GM23338 (cell line): ENCODE data around the gene SEL1L2. TPM values are rescaled to one million over a fixed set of nuclear protein-coding genes. Genes with fewer than 3 reads are reported as not detected.

Source experiments
- ATAC-seq: fragments of 200-7000 bp; cut with Tn5 transposase; 3 replicates; pipeline ENCODE4 v1.9.1; 2020
- DNase-seq: peaks from one replicate; pipeline ENCODE4 v3.0.0-alpha.2; 2015; ENCODE audit warnings: low spot score
- H2AFZ ChIP-seq: fragments of 200-600 bp; sonication (generic); 2 replicates; pipeline ENCODE4 v1.8.0; 2016; ENCODE audit warnings: antibody characterized with exemption, mild to moderate bottlenecking, moderate library complexity
- H3F3A ChIP-seq: fragments of 200-600 bp; sonication (generic); replicated peaks from 2 replicates; pipeline ENCODE4 v1.8.0; 2017; ENCODE audit warnings: antibody characterized with exemption, mixed run types, low read depth
- H3K27ac ChIP-seq: fragments of 200-600 bp; sonication (generic); 2 replicates; pipeline ENCODE4 v1.6.1; 2016; ENCODE audit warnings: low read depth
- H3K27me3 ChIP-seq: fragments of 200-600 bp; sonication (generic); 2 replicates; pipeline ENCODE4 v1.8.0; 2016; ENCODE audit warnings: mild to moderate bottlenecking, mixed run types, moderate library complexity; ENCODE audit not compliant: insufficient read depth
- H3K36me3 ChIP-seq: fragments of 200-600 bp; sonication (generic); 2 replicates; pipeline ENCODE4 v1.8.0; 2016; ENCODE audit warnings: mild to moderate bottlenecking; ENCODE audit not compliant: insufficient read depth
- H3K4me1 ChIP-seq: fragments of 200-600 bp; sonication (generic); 2 replicates; pipeline ENCODE4 v1.8.0; 2016; ENCODE audit warnings: mild to moderate bottlenecking, moderate library complexity; ENCODE audit not compliant: insufficient read depth
- H3K4me2 ChIP-seq: fragments of 200-600 bp; sonication (generic); 2 replicates; pipeline ENCODE4 v1.7.1; 2017; ENCODE audit warnings: mixed run types
- H3K4me3 ChIP-seq: fragments of 200-600 bp; sonication (generic); 2 replicates; pipeline ENCODE4 v1.6.1; 2016; ENCODE audit warnings: mixed run types
- H3K79me2 ChIP-seq: fragments of 200-600 bp; sonication (generic); replicated peaks from 2 replicates; pipeline ENCODE4 v1.8.0; 2017; ENCODE audit warnings: mild to moderate bottlenecking; ENCODE audit not compliant: insufficient read depth
- H3K9me2 ChIP-seq: fragments of 200-600 bp; sonication (generic); 2 replicates; pipeline ENCODE4 v1.8.0; 2017; ENCODE audit not compliant: insufficient read depth
- H4K20me1 ChIP-seq: fragments of 200-600 bp; sonication (generic); replicated peaks from 2 replicates; pipeline ENCODE4 v1.8.0; 2017; ENCODE audit warnings: mild to moderate bottlenecking; ENCODE audit not compliant: insufficient read depth
- H3K27ac Mint-ChIP-seq: 2 replicates; pipeline ENCODE4 v1.8.0; 2020; ENCODE audit warnings: inconsistent platforms, mild to moderate bottlenecking, moderate library complexity, mixed read lengths
- H3K27me3 Mint-ChIP-seq: 3 replicates; pipeline ENCODE4 v1.8.0; 2022; ENCODE audit warnings: low read depth, mild to moderate bottlenecking, moderate library complexity, mixed read lengths, inconsistent platforms; ENCODE audit not compliant: insufficient read depth, poor library complexity
- H3K36me3 Mint-ChIP-seq: 3 replicates; pipeline ENCODE4 v1.8.0; 2021; ENCODE audit warnings: low read depth, mild to moderate bottlenecking, inconsistent platforms, moderate library complexity, mixed read lengths
- H3K4me1 Mint-ChIP-seq: 3 replicates; pipeline ENCODE4 v1.8.0; 2020; ENCODE audit warnings: mild to moderate bottlenecking, inconsistent platforms, mixed read lengths
- H3K4me3 Mint-ChIP-seq: 3 replicates; pipeline ENCODE4 v1.8.0; 2021; ENCODE audit warnings: moderate library complexity, mild to moderate bottlenecking, inconsistent platforms, mixed read lengths
- H3K9me3 Mint-ChIP-seq: 3 replicates; pipeline ENCODE4 v1.8.0; 2020; ENCODE audit warnings: moderate library complexity, mild to moderate bottlenecking, inconsistent platforms, mixed read lengths
- CREB1 ChIP-seq: fragments of 250-450 bp; sonication (Bioruptor Pico); IDR thresholded peaks from 2 replicates; pipeline ENCODE4 v1.5.0; 2020; ENCODE audit warnings: low read depth, mild to moderate bottlenecking, moderate library complexity
- EZH2 ChIP-seq: fragments of 200-600 bp; sonication (generic); IDR thresholded peaks from one replicate; pipeline ENCODE4 v1.8.0; 2017; ENCODE audit warnings: antibody characterized with exemption, mild to moderate bottlenecking, low read depth; ENCODE audit not compliant: unreplicated experiment
- EZH2phosphoT487 ChIP-seq: fragments of 200-600 bp; sonication (generic); IDR thresholded peaks from one replicate; pipeline ENCODE4 v1.8.1; 2018; ENCODE audit warnings: antibody characterized with exemption; ENCODE audit not compliant: unreplicated experiment
- JUNB ChIP-seq: IDR thresholded peaks from one replicate; pipeline ENCODE4 v1.6.1; 2016; ENCODE audit warnings: antibody characterized with exemption; ENCODE audit not compliant: unreplicated experiment
- NANOG ChIP-seq: IDR thresholded peaks from 2 replicates; pipeline ENCODE4 v1.6.1; 2016; ENCODE audit warnings: antibody characterized with exemption, borderline replicate concordance
- POLR2AphosphoS5 ChIP-seq: IDR thresholded peaks from 2 replicates; pipeline ENCODE4 v1.6.1; 2016; ENCODE audit warnings: antibody characterized with exemption, low read depth
- STAT1 ChIP-seq: IDR thresholded peaks from one replicate; pipeline ENCODE4 v1.6.1; 2016; ENCODE audit warnings: antibody characterized with exemption; ENCODE audit not compliant: unreplicated experiment
- ZNF114 ChIP-seq: fragments of 250-450 bp; sonication (Bioruptor Pico); IDR thresholded peaks from 2 replicates; pipeline ENCODE4 v1.5.0; 2020; ENCODE audit warnings: mild to moderate bottlenecking, moderate library complexity
- ZNF331 ChIP-seq: fragments of 250-450 bp; sonication (Bioruptor Pico); IDR thresholded peaks from 2 replicates; pipeline ENCODE4 v1.5.0; 2020; ENCODE audit warnings: low read depth, mild to moderate bottlenecking, moderate library complexity
- polyA plus RNA-seq: library from polyadenylated mRNA; unstranded; fragments of >200 nt; fragmentation: Nextera tagmentation; extraction: Ambion mirVana; gene quantifications from 2 replicates; pipeline ENCODE4 v1.2.1, GENCODE V29; 2016
- total RNA-seq: library from RNA; depleted of rRNA; stranded (reverse); fragments of >200 nt; shearing (Covaris generic); gene quantifications from 2 replicates; pipeline ENCODE4 v1.2.3, GENCODE V29; 2014
- TF ChIP-seq, protein P1 (sequence below): fragments of 250-450 bp; sonication (Bioruptor Pico); IDR thresholded peaks from 2 replicates; pipeline ENCODE4 v1.5.0; 2020; ENCODE audit warnings: mild to moderate bottlenecking, moderate library complexity
- TF ChIP-seq, protein P2 (sequence below): IDR thresholded peaks from 2 replicates; pipeline ENCODE4 v1.6.1; 2016; ENCODE audit warnings: antibody characterized with exemption
- TF ChIP-seq, protein P3 (sequence below), 2 experiments: fragments of 200-600 bp in 1 of 2; sonication (generic) in 1 of 2; conservative IDR thresholded peaks; 2 replicates each; pipeline versions ENCODE4 v1.5.1 to v1.6.1; 2016 to 2017; ENCODE audit warnings: antibody characterized with exemption in 2 of 2, low read depth in 2 of 2, mild to moderate bottlenecking in 2 of 2, moderate library complexity in 1 of 2
- TF ChIP-seq, protein P4 (sequence below): IDR thresholded peaks from one replicate; pipeline ENCODE4 v1.6.1; 2018; ENCODE audit warnings: antibody characterized with exemption; ENCODE audit not compliant: unreplicated experiment

The SEL1L2 gene
- total and polyA plus RNA-seq, 2 experiments from 2014 or later = not detected

DNA sequence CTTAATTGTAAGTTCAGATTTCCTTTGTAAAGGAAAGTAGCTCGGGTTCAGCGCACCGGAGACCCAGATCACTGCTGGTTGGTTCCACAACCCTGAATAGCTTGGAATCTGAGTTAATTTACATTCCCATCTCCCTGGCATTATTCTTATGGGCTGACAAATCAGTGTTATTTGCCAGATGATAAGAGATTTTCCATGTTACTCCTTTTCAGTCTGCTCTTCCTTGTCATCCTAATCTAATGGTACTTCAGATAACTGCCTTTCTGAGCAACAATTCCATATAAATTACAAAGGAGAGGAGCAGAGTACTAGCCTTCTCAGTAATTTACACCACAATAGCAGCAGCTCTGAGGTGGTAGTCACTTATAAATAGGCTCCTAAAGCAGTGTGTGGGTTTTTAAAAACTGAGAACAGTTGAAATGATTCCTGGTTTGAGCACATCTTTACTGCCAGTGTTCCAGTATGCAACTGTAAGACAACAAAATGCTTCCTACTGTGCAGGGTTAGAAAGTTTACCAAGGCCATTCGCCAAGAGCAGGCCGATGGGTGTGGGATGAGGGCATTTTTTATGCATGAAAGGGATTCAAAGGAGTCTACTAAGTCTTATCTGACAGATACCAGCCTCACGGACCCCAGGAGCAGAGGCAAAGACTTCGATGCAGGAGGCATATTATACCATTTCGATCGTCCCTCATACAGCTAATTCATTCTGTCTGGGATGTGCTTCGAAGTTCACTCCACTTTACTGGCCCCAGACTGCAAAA lies 115.8 kb downstream of the SEL1L2 start:
- peak overlapping the region; percentile 84 for H3K27ac Mint-ChIP-seq
- peak overlapping the region; percentile 57 for H3K4me2 ChIP-seq

More for the DNA sequence above, 115.8 kb downstream of the SEL1L2 start:
- H3F3A ChIP-seq = no peaks in the 10 kb centered on the region
- no peaks in the 10 kb centered on the region for H4K20me1 ChIP-seq
- Mint-ChIP-seq H3K9me3 (0 out of 3 replicates have a peak, but pooled peaks cover 3% of the 10 kb centered on the region), H3K4me1 (peaks cover 27% of the 10 kb centered on the region), H3K4me3 (peak overlapping the region; percentile 45), H3K36me3 (no peaks in the 10 kb centered on the region; the same call in 2 of the 3 replicates), H3K27me3 (peaks cover 2% of the 10 kb centered on the region)
- H3K27ac ChIP-seq = peak overlapping the region; percentile 57
- peaks cover 27% of the 10 kb centered on the region for H3K4me1 ChIP-seq
- DNase-seq = peak; percentile 74
- H2AFZ ChIP-seq = no peak overlapping the region
- no peaks in the 10 kb centered on the region for H3K79me2 ChIP-seq
- H3K4me3 ChIP-seq = peak overlapping the region; percentile 1; the same call in 1 of the 2 replicates
- 0 out of 2 replicates have a peak, but pooled peaks cover 6% of the 10 kb centered on the region for H3K9me2 ChIP-seq
- no peaks in the 10 kb centered on the region for H3K27me3 ChIP-seq
- no peaks in the 10 kb centered on the region for H3K36me3 ChIP-seq
- TF ChIP-seq STAT1 (no peak), ZNF331 (CRISPR knock-in tag) (no peak), JUNB (no peak), ZNF114 (CRISPR knock-in tag) (no peak), CREB1 (CRISPR knock-in tag) (peak; percentile 4; the same call in 1 of the 2 replicates), NANOG (0 out of 2 replicates have a peak, but pooled peaks have one; percentile 12), EZH2phosphoT487 (no peak), POLR2AphosphoS5 (no peak), EZH2 (no peak)
- TF ChIP-seq, protein P1, sequence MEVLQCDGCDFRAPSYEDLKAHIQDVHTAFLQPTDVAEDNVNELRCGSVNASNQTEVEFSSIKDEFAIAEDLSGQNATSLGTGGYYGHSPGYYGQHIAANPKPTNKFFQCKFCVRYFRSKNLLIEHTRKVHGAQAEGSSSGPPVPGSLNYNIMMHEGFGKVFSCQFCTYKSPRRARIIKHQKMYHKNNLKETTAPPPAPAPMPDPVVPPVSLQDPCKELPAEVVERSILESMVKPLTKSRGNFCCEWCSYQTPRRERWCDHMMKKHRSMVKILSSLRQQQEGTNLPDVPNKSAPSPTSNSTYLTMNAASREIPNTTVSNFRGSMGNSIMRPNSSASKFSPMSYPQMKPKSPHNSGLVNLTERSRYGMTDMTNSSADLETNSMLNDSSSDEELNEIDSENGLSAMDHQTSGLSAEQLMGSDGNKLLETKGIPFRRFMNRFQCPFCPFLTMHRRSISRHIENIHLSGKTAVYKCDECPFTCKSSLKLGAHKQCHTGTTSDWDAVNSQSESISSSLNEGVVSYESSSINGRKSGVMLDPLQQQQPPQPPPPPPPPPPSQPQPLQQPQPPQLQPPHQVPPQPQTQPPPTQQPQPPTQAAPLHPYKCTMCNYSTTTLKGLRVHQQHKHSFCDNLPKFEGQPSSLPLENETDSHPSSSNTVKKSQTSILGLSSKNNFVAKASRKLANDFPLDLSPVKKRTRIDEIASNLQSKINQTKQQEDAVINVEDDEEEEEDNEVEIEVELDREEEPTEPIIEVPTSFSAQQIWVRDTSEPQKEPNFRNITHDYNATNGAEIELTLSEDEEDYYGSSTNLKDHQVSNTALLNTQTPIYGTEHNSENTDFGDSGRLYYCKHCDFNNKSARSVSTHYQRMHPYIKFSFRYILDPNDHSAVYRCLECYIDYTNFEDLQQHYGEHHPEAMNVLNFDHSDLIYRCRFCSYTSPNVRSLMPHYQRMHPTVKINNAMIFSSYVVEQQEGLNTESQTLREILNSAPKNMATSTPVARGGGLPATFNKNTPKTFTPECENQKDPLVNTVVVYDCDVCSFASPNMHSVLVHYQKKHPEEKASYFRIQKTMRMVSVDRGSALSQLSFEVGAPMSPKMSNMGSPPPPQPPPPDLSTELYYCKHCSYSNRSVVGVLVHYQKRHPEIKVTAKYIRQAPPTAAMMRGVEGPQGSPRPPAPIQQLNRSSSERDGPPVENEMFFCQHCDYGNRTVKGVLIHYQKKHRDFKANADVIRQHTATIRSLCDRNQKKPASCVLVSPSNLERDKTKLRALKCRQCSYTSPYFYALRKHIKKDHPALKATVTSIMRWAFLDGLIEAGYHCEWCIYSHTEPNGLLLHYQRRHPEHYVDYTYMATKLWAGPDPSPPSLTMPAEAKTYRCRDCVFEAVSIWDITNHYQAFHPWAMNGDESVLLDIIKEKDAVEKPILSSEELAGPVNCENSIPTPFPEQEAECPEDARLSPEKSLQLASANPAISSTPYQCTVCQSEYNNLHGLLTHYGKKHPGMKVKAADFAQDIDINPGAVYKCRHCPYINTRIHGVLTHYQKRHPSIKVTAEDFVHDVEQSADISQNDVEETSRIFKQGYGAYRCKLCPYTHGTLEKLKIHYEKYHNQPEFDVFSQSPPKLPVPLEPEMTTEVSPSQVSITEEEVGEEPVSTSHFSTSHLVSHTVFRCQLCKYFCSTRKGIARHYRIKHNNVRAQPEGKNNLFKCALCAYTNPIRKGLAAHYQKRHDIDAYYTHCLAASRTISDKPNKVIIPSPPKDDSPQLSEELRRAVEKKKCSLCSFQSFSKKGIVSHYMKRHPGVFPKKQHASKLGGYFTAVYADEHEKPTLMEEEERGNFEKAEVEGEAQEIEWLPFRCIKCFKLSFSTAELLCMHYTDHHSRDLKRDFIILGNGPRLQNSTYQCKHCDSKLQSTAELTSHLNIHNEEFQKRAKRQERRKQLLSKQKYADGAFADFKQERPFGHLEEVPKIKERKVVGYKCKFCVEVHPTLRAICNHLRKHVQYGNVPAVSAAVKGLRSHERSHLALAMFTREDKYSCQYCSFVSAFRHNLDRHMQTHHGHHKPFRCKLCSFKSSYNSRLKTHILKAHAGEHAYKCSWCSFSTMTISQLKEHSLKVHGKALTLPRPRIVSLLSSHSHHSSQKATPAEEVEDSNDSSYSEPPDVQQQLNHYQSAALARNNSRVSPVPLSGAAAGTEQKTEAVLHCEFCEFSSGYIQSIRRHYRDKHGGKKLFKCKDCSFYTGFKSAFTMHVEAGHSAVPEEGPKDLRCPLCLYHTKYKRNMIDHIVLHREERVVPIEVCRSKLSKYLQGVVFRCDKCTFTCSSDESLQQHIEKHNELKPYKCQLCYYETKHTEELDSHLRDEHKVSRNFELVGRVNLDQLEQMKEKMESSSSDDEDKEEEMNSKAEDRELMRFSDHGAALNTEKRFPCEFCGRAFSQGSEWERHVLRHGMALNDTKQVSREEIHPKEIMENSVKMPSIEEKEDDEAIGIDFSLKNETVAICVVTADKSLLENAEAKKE (CRISPR knock-in tag) = peak; percentile 32; the same call in 1 of the 2 replicates
- TF ChIP-seq, protein P2, sequence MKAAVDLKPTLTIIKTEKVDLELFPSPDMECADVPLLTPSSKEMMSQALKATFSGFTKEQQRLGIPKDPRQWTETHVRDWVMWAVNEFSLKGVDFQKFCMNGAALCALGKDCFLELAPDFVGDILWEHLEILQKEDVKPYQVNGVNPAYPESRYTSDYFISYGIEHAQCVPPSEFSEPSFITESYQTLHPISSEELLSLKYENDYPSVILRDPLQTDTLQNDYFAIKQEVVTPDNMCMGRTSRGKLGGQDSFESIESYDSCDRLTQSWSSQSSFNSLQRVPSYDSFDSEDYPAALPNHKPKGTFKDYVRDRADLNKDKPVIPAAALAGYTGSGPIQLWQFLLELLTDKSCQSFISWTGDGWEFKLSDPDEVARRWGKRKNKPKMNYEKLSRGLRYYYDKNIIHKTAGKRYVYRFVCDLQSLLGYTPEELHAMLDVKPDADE = no peak
- TF ChIP-seq, protein P3, sequence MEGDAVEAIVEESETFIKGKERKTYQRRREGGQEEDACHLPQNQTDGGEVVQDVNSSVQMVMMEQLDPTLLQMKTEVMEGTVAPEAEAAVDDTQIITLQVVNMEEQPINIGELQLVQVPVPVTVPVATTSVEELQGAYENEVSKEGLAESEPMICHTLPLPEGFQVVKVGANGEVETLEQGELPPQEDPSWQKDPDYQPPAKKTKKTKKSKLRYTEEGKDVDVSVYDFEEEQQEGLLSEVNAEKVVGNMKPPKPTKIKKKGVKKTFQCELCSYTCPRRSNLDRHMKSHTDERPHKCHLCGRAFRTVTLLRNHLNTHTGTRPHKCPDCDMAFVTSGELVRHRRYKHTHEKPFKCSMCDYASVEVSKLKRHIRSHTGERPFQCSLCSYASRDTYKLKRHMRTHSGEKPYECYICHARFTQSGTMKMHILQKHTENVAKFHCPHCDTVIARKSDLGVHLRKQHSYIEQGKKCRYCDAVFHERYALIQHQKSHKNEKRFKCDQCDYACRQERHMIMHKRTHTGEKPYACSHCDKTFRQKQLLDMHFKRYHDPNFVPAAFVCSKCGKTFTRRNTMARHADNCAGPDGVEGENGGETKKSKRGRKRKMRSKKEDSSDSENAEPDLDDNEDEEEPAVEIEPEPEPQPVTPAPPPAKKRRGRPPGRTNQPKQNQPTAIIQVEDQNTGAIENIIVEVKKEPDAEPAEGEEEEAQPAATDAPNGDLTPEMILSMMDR (conservative IDR thresholded peaks at IDR 0.05; ENCODE audit: low read depth in 2 of 2) = no peak
- TF ChIP-seq, protein P4, sequence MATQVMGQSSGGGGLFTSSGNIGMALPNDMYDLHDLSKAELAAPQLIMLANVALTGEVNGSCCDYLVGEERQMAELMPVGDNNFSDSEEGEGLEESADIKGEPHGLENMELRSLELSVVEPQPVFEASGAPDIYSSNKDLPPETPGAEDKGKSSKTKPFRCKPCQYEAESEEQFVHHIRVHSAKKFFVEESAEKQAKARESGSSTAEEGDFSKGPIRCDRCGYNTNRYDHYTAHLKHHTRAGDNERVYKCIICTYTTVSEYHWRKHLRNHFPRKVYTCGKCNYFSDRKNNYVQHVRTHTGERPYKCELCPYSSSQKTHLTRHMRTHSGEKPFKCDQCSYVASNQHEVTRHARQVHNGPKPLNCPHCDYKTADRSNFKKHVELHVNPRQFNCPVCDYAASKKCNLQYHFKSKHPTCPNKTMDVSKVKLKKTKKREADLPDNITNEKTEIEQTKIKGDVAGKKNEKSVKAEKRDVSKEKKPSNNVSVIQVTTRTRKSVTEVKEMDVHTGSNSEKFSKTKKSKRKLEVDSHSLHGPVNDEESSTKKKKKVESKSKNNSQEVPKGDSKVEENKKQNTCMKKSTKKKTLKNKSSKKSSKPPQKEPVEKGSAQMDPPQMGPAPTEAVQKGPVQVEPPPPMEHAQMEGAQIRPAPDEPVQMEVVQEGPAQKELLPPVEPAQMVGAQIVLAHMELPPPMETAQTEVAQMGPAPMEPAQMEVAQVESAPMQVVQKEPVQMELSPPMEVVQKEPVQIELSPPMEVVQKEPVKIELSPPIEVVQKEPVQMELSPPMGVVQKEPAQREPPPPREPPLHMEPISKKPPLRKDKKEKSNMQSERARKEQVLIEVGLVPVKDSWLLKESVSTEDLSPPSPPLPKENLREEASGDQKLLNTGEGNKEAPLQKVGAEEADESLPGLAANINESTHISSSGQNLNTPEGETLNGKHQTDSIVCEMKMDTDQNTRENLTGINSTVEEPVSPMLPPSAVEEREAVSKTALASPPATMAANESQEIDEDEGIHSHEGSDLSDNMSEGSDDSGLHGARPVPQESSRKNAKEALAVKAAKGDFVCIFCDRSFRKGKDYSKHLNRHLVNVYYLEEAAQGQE = no peak
- peak; percentile 87 for ATAC-seq
